HG03439 (cell line): ENCODE measurements around the gene UBE2G1.
"Not testable (repeated sequence)": the region's sequence is repeated elsewhere in the genome, so short reads cannot be mapped to it uniquely, and the experiment has no call there.

Experiments used
- ATAC-seq: cut with Tn5 transposase; IDR thresholded peaks from one replicate; pipeline ENCODE4 v1.9.1; 2021; ENCODE audit warnings: mild to moderate bottlenecking, moderate library complexity; ENCODE audit not compliant: unreplicated experiment

UBE2G1 gene, protein sequence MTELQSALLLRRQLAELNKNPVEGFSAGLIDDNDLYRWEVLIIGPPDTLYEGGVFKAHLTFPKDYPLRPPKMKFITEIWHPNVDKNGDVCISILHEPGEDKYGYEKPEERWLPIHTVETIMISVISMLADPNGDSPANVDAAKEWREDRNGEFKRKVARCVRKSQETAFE

DNA sequence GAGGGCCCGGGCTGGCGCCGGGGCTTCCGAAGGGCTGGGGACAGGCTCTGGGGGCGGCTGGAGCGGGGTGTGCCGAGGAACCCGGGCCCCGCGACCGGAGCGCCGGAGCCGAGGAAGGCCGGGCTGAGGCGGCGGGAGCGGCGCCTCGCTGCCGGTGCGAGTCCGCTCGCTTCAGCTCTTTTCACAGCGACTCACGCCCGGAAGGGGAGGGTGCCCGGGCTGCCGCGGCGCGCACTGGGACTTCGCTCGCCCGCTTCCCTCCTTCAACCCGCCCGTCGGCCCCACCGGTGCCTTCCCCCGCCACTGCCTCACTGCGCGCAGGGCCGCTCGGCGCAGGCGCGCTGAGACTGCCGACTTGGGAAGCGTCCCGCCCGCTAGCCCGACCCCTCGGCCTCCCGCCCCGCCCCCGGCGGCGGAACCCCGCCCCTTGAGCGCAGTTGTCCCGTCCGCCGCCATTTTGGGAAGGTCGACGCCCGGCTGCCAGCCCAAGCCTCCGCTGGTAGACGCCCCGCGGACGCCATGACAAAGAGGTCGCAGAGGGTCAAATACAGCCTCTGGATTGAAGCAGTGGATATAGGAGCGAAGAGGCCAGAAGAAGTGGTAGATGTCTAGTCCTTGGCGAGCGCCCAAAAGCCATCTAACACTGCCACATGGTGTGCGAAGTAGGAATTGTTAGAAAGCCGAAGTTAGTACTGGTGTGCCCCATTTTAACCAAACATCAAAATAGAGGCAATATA, at the start of gene UBE2G1:
TSS of gene UBE2G1 (minus strand) at position 349 of the 737 bp plus-strand sequence. CDS start 359 bp downstream, outside the sequence.
- ATAC-seq = peak; percentile 76

- ATAC-seq = peak; percentile 78
These were observed 46.7 kb upstream of the UBE2G1 start for GRCh38 chr17:4412933-4413831.

GRCh38 chr17:4411201-4411600, 44.7 kb upstream of the UBE2G1 start:
- ATAC-seq = no peak

- no peak for ATAC-seq
These were observed 43.2 kb upstream of the UBE2G1 start for GRCh38 chr17:4409659-4410058.

DNA sequence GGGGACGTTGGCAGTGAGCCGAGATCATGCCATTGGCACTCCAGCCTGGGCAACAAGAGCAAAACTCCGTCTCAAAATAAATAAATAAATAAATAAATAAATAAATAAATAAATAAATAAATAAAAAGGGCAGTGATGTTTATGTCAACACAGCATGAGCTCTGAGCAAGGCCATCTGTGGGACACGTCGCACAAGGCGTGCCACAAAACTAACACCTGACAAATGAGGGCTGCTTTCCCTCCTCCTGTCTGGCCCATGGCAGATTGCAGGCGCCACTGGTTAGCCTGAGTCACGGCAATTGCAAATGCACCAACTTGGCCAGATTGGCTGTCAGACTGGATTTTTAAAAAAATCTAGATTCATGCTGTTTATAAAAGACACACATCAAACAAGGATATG, 41.4 kb upstream of the UBE2G1 start:
- ATAC-seq = no peak

GRCh38 chr17:4407216-4407615, 40.7 kb upstream of the UBE2G1 start:
- ATAC-seq = no peak

- ATAC-seq = no peak
These were observed 39.9 kb upstream of the UBE2G1 start for GRCh38 chr17:4406386-4406785.

GRCh38 chr17:4405699-4406098, 39.2 kb upstream of the UBE2G1 start:
- no peak for ATAC-seq

GRCh38 chr17:4405038-4405669, 38.7 kb upstream of the UBE2G1 start:
- no peak for ATAC-seq

DNA sequence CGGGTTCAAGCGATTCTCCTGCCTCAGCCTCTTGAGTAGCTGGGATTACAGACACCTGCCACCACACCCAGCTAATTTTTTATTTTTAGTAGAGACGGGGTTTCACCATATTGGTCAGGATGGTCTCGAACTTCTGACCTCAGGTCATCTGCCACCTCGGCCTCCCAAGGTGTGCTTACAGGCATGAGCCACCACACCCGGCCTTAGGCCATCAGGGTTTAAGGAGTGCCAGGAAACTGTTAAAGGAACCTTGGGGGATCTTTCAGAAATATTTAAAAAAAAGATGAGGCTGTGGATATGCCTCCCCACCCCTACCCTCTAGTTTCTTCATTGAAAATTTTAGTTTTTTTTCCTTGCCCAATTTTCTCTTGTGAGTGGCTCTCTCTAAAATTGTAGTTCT, 31.4 kb upstream of the UBE2G1 start:
- no peak for ATAC-seq

GRCh38 chr17:4395111-4395478, 28.6 kb upstream of the UBE2G1 start:
- ATAC-seq = no peak

DNA sequence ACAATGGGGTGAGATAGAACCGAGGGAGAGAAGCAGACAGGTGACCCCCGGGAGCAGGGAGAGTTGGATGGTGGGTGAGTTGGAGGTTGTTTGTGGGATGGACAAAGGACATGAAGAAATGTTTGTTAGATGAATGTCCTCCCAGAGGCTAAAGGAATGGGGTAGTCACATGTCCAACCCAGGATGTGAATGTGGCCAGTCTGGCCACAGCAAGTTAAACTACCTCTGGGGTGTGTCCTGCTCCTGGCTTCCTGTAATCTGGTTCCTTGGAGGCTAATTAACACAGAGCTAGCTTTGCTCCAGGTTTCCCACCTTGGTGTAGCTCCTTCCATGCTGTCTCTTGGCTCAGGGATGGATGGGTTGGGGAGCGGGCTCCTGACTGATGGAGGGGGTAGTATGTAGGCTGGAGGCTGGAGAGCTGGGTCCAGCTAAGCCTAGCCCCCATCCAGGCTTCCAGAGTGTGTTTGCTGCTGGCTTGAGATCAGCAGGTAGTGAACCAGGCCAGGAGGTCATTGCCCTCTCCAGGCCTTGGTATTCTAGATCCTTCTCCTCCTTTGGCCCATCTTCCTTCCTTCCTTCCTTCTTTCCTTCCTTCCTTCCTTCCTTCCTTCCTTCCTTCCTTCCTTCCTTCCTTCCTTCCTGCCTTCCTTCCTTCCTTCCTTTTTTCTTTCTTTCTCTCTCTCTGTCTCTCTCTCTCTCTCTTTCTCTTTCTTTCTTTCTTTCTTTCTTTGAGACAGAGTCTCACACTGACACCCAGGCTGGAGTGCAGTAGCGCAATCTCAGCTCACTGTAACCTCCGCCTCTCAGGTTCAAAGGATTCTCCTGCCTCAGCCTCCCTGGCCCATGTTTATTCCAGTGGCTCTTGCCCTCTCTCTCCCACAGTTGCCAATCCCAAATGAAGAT, 28.0 kb upstream of the UBE2G1 start:
- no peak for ATAC-seq

DNA sequence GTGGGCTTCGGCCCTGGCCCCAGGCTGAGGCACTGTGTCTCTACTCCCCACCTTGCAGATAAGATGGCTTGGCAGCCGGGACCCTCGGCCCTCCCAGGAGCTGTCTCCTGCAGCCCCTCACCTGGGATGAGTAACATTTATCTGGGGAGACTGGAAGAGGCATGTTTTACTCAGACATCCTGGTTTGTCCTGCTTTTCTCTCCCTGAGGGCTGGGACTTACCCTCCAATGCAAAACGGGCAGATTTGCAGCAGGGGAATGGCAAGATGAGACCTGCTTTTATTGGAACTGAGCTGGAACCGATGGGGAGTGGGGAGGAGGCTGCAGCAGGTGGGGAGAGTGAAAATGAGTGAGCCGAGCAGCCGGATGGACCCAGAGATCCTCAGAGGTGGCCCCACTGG, 27.3 kb upstream of the UBE2G1 start:
- ATAC-seq = no peak

DNA sequence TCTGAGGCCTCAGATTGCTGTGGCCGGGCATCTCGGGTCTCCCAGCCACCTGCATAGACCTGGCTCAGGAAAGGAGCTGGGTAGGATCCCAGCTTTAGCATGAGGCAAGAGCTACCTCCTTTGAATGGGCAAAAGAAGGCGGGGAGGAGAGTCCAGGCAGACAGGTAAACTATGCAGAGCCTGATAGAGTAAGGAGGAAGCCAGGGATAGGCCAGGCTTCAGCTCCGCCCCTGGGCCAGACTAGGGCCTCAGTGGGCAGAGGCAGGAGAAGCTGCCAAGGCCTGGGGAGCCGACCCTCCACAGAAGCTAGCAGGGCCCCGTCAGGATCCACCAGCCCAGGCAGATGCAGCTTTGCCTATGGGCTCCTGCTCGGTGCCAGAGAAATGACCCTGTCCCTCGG, 22.6 kb upstream of the UBE2G1 start:
- no peak for ATAC-seq

DNA sequence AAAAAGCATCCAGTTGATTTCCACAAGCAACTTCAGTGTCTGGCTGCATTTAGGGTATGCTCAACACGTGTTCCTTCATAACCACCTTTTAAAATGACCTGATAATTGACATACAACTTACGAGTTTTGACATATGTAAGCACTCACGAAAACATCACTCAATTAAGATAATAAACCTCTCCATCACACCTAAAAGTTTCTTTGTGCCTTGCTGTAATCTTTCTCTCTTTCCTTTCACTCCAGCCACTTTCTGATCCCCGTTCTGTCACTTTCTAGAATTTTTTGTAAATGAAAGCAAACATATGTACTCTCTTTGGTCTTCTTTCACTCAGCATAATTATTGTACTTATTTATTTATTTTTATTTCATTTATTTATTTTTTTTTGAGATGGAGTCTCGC, 20.7 kb upstream of the UBE2G1 start:
- no peak for ATAC-seq

GRCh38 chr17:4386406-4386805, 19.9 kb upstream of the UBE2G1 start:
- no peak for ATAC-seq

GRCh38 chr17:4381690-4382671, 15.5 kb upstream of the UBE2G1 start:
- no peak for ATAC-seq

DNA sequence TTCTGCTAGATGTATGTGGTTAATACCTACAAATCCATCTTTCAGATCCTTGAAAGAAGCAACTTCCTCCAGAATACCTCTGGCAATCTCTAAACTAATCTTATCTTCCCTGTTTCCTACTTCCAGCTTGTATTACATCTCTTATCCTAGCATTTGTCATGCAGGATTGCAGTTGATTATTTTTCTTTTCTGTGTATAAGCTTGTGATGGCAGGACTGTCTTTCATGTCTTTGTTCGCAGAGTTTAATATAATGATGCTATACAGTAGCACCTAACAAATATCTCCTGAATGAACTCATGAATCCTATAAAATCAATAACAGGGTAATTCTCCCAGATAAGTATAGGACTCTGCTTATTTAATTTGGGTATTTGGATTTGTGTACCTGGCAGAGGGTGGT, 12.2 kb upstream of the UBE2G1 start:
- ATAC-seq = no peak

DNA sequence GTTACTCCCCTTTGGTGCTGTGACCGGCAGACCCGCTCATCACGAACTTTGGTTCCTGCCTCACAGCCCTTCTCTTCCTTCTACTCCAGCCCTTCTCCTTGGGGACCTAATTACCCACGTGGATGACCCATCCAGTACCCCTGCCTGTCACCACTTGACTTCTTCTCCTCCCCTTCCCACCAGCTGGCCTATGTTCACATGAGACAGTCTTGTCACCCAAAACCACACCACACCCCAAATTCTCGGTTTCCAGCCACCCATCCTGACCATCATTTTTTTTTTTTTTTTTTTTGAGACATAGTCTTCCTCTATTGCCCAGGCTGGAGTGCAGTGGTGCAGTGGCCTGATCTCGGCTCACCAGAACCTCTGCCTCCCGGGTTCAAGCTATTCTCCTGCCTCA, 10.8 kb upstream of the UBE2G1 start:
- ATAC-seq = not testable (repeated sequence)
